ENCODE results near the gene MYRF.

GRCh38 chr11:61717286-61718033, 35.0 kb upstream of the MYRF start:
- no peak for TF ChIP-seq CTCF (conservative IDR thresholded peaks at IDR 0.05; ENCODE audit: low read length)
- no peak for TF ChIP-seq EZH2phosphoT487 (IDR thresholded peaks at IDR 0.05; ENCODE audit: borderline replicate concordance)
